Stimulated activated CD8-positive, alpha-beta memory T cell treated with anti-CD3 and anti-CD28 coated beads, Interleukin-7, amount 100 ng/mL, for 48 hours (primary cell): ENCODE results near the gene CYP4F22.
"Not testable (repeated sequence)": the region's sequence is repeated elsewhere in the genome, so short reads cannot be mapped to it uniquely, and the experiment has no call there.

Source experiments
- DNase-seq, 2 donors: peaks; one replicate each; pipeline ENCODE4 v3.0.0-alpha.2; 2020; ENCODE audit warnings: low read depth in 1 of 2; ENCODE audit errors: extremely low read depth in 1 of 2

Gene CYP4F22

GRCh38 chr19:15508035-15508710, at the start of gene CYP4F22:
TSS of gene CYP4F22 (plus strand) at chr19:15508525. CDS start at chr19:15525337, 16,812 bp downstream.
- DNase-seq: no peak

GRCh38 chr19:15461694-15462093, 46.6 kb upstream of the CYP4F22 start:
- no peak for DNase-seq

GRCh38 chr19:15463861-15464371, 44.4 kb upstream of the CYP4F22 start:
- DNase-seq: peak; percentile 63 to 72

- peak in 1 of 2 donors; percentile 67 for DNase-seq
Observed at GRCh38 chr19:15464394-15465385, 43.6 kb upstream of the CYP4F22 start, which contains the start of gene RASAL3. TSS of gene RASAL3 (minus strand) at chr19:15464544. CDS start at chr19:15464358, 186 bp downstream.

GRCh38 chr19:15466851-15467733, 41.2 kb upstream of the CYP4F22 start:
- peak in 1 of 2 donors; percentile 67 for DNase-seq

- no peak for DNase-seq
Observed at GRCh38 chr19:15467734-15468214, 40.6 kb upstream of the CYP4F22 start.

- DNase-seq: no peak
Observed at GRCh38 chr19:15468675-15469512, 39.4 kb upstream of the CYP4F22 start.

GRCh38 chr19:15469513-15470297, 38.6 kb upstream of the CYP4F22 start:
- DNase-seq: no peak

- DNase-seq: no peak
Observed at GRCh38 chr19:15471639-15472101, 36.7 kb upstream of the CYP4F22 start.

- DNase-seq: not testable (repeated sequence)
Observed at GRCh38 chr19:15473821-15474220, 34.5 kb upstream of the CYP4F22 start.

GRCh38 chr19:15475169-15475568, 33.2 kb upstream of the CYP4F22 start:
- DNase-seq: no peak

GRCh38 chr19:15475611-15476010, 32.7 kb upstream of the CYP4F22 start:
- no peak for DNase-seq

- DNase-seq: no peak
Observed at GRCh38 chr19:15476325-15476724, 32.0 kb upstream of the CYP4F22 start.

- DNase-seq: no peak
Observed at GRCh38 chr19:15479391-15480345, 28.7 kb upstream of the CYP4F22 start, which contains the start of gene PGLYRP2. TSS of gene PGLYRP2 (minus strand) at chr19:15479501. CDS start at chr19:15479371, 130 bp downstream.

GRCh38 chr19:15480996-15481395, 27.3 kb upstream of the CYP4F22 start:
- not testable (repeated sequence) for DNase-seq

GRCh38 chr19:15485768-15486167, 22.6 kb upstream of the CYP4F22 start:
- not testable (repeated sequence) for DNase-seq

- DNase-seq: no peak
Observed at GRCh38 chr19:15487038-15487437, 21.3 kb upstream of the CYP4F22 start.
